Tibial artery (tissue), 4 donors: ENCODE measurements around the gene SLC2A13.
"Not testable (repeated sequence)": the region's sequence is repeated elsewhere in the genome, so short reads cannot be mapped to it uniquely, and the experiment has no call there.

Experiments used
- DNase-seq, 2 donors: peaks; one replicate each; pipeline ENCODE4 v3.0.0-alpha.2; 2019
- H3K27ac ChIP-seq, 2 donors: fragments of 200-600 bp; sonication (generic) in 1 of 2; 1 replicate in 1 of 2; 2 replicates in 1 of 2; pipeline ENCODE4 v1.5.1; 2018 to 2019; ENCODE audit warnings: mild to moderate bottlenecking in 1 of 2
- H3K27me3 ChIP-seq, 2 donors: fragments of 200-600 bp; sonication (generic) in 1 of 2; one replicate each; pipeline versions ENCODE4 v1.5.1 to v1.6.0; 2016 to 2019
- H3K36me3 ChIP-seq, 3 donors: fragments of 200-600 bp; sonication (generic) in 2 of 3; one replicate each; pipeline ENCODE4 v1.5.1; 2016 to 2019; ENCODE audit warnings: mild to moderate bottlenecking in 2 of 3
- H3K4me1 ChIP-seq, 4 donors: fragments of 200-600 bp; sonication (generic) in 2 of 4; 1 replicate in 3 of 4; 2 replicates in 1 of 4; pipeline ENCODE4 v1.5.1; 2016 to 2019
- H3K4me3 ChIP-seq, 2 donors: fragments of 200-600 bp; sonication (generic) in 1 of 2; 1 replicate in 1 of 2; 2 replicates in 1 of 2; pipeline ENCODE4 v1.5.1; 2018 to 2019; ENCODE audit warnings: mild to moderate bottlenecking in 2 of 2
- H3K9me3 ChIP-seq, 3 donors: fragments of 200-600 bp; sonication (generic) in 1 of 3; one replicate each; pipeline ENCODE4 v1.5.1; 2016 to 2019
- CTCF ChIP-seq, 2 experiments: fragments of 200-600 bp in 1 of 2; fragments of 450-650 bp in 1 of 2; IDR thresholded peaks; one replicate each; pipeline ENCODE4 v1.5.1; 2017 to 2019; ENCODE audit warnings: antibody characterized with exemption in 2 of 2, mild to moderate bottlenecking in 1 of 2, moderate library complexity in 1 of 2
- intact Hi-C: fragments of 100-400 bp; cut with DNase I; formaldehyde crosslinking; loops from one replicate; pipeline ENCODE4 v1.15.0; 2023; ENCODE audit warnings: low total_unique reads

The SLC2A13 gene

GRCh38 chr12:39816671-39817185, 289.2 kb downstream of the SLC2A13 start:
- intact Hi-C loops = no loop called here
- H3K9me3 ChIP-seq = no peaks in the 10 kb centered on the region
- DNase-seq = no peak
- no peak overlapping the region for H3K4me3 ChIP-seq
- H3K4me1 ChIP-seq = no peaks in the 10 kb centered on the region
- no peak overlapping the region for H3K27ac ChIP-seq
- peaks cover 0 to 4% (median 0%) of the 10 kb centered on the region in 3 donors for H3K36me3 ChIP-seq
- no peak for TF ChIP-seq CTCF (IDR thresholded peaks at IDR 0.05)
- no peaks in the 10 kb centered on the region for H3K27me3 ChIP-seq

GRCh38 chr12:39815746-39816145, 290.1 kb downstream of the SLC2A13 start:
- no peaks in the 10 kb centered on the region for H3K36me3 ChIP-seq
- H3K27ac ChIP-seq = no peak overlapping the region
- H3K9me3 ChIP-seq = no peaks in the 10 kb centered on the region
- intact Hi-C loops = no loop called here
- H3K4me3 ChIP-seq = no peak overlapping the region
- no peak for TF ChIP-seq CTCF (IDR thresholded peaks at IDR 0.05)
- no peaks in the 10 kb centered on the region for H3K27me3 ChIP-seq
- no peak for DNase-seq
- H3K4me1 ChIP-seq = no peaks in the 10 kb centered on the region

GRCh38 chr12:39814626-39815025, 291.3 kb downstream of the SLC2A13 start:
- Histone ChIP-seq H3K27me3 (no peaks in the 10 kb centered on the region), H3K27ac (no peak overlapping the region), H3K9me3 (peaks cover 0 to 7% (median 0%) of the 10 kb centered on the region in 3 donors), H3K36me3 (no peaks in the 10 kb centered on the region), H3K4me1 (no peaks in the 10 kb centered on the region), H3K4me3 (no peak overlapping the region)
- no peak for TF ChIP-seq CTCF (IDR thresholded peaks at IDR 0.05)
- intact Hi-C loops = no loop called here
- no peak for DNase-seq

GRCh38 chr12:39813776-39814175, 292.1 kb downstream of the SLC2A13 start:
- Histone ChIP-seq H3K27ac (no peak overlapping the region), H3K9me3 (peaks cover 0 to 7% (median 0%) of the 10 kb centered on the region in 3 donors), H3K36me3 (no peaks in the 10 kb centered on the region), H3K4me3 (no peak overlapping the region), H3K4me1 (no peaks in the 10 kb centered on the region), H3K27me3 (no peaks in the 10 kb centered on the region)
- TF ChIP-seq CTCF (IDR thresholded peaks at IDR 0.05) = no peak
- intact Hi-C loops = no loop called here
- no peak for DNase-seq

- H3K27ac ChIP-seq, DNase-seq, H3K4me1 ChIP-seq, H3K9me3 ChIP-seq, H3K27me3 ChIP-seq, intact Hi-C loops, H3K36me3 ChIP-seq, H3K4me3 ChIP-seq: not testable (repeated sequence)
Measured at GRCh38 chr12:39812456-39812855, 293.4 kb downstream of the SLC2A13 start.

GRCh38 chr12:39807043-39807442, 298.8 kb downstream of the SLC2A13 start:
- H3K27me3 ChIP-seq = no peaks in the 10 kb centered on the region
- no peaks in the 10 kb centered on the region for H3K4me1 ChIP-seq
- H3K4me3 ChIP-seq = no peak overlapping the region
- H3K9me3 ChIP-seq = peaks cover 0 to 7% (median 0%) of the 10 kb centered on the region in 3 donors
- H3K27ac ChIP-seq = no peak overlapping the region
- DNase-seq = no peak
- intact Hi-C loops = no loop called here
- no peaks in the 10 kb centered on the region for H3K36me3 ChIP-seq
- no peak for TF ChIP-seq CTCF (IDR thresholded peaks at IDR 0.05)
